G401 (cell line): ENCODE data around the gene ROM1. TPM values are rescaled to one million over a fixed set of nuclear protein-coding genes. Genes with fewer than 3 reads are reported as not detected.
"Not testable (repeated sequence)": the region's sequence is repeated elsewhere in the genome, so short reads cannot be mapped to it uniquely, and the experiment has no call there.

ENCODE experiments used
- DNase-seq: peaks from one replicate; pipeline ENCODE4 v3.0.0-alpha.2; 2015; ENCODE audit warnings: low spot score
- in situ Hi-C: cut with HindIII; loops from 2 replicates; pipeline ENCODE4 v1.10.0; 2016; ENCODE audit warnings: low sequenced_read_pairs, mixed read lengths
- total RNA-seq: library from RNA; depleted of rRNA; stranded (reverse); fragments of >200 nt; shearing (Covaris generic); gene quantifications from 2 replicates; pipeline ENCODE4 v1.2.3, GENCODE V29; 2014; rRNA removed

The ROM1 gene
- 14.2 and 14.9 TPM in 2 replicates for total RNA-seq

- DNase-seq: peak; percentile 80
- in situ Hi-C loops: no loop called here
Measured at GRCh38 chr11:62612366-62613290, at the start of gene ROM1, which contains the start of gene EML3. Gene ROM1, plus strand, starts transcription at chr11:62613257. Its CDS starts 25 bp downstream, at chr11:62613282. Gene EML3, minus strand, starts transcription at chr11:62612775. Its CDS starts 318 bp downstream, at chr11:62612457.

GRCh38 chr11:62565100-62565802, 47.8 kb upstream of the ROM1 start:
- DNase-seq: no peak
- in situ Hi-C loops: loop anchor here (25.0 kb wide), 1 partner anchor 128 kb away; no protein-coding TSS in a partner anchor

- in situ Hi-C loops: loop anchor here (25.0 kb wide), 1 partner anchor 129 kb away; no protein-coding TSS in a partner anchor
Measured at GRCh38 chr11:62566247-62566646, 46.8 kb upstream of the ROM1 start.

GRCh38 chr11:62567018-62567633, 45.9 kb upstream of the ROM1 start:
- in situ Hi-C loops: loop anchor here (25.0 kb wide), 1 partner anchor 130 kb away; no protein-coding TSS in a partner anchor
- DNase-seq: no peak

More at GRCh38 chr11:62566247-62566646, 46.8 kb upstream of the ROM1 start:
- DNase-seq: no peak

- DNase-seq: no peak
- in situ Hi-C loops: loop anchor here (25.0 kb wide), 1 partner anchor 132 kb away; no protein-coding TSS in a partner anchor
Measured at GRCh38 chr11:62569611-62570010, 43.4 kb upstream of the ROM1 start.

GRCh38 chr11:62570903-62571302, 42.2 kb upstream of the ROM1 start:
- not testable (repeated sequence) for DNase-seq
- in situ Hi-C loops: loop anchor here (25.0 kb wide), 1 partner anchor 134 kb away; no protein-coding TSS in a partner anchor

- in situ Hi-C loops: loop anchor here (25.0 kb wide), 1 partner anchor 134 kb away; no protein-coding TSS in a partner anchor
- DNase-seq: not testable (repeated sequence)
Measured at GRCh38 chr11:62571493-62571892, 41.6 kb upstream of the ROM1 start.

- in situ Hi-C loops: loop anchor here (25.0 kb wide), 1 partner anchor 135 kb away; no protein-coding TSS in a partner anchor
- DNase-seq: no peak
Measured at GRCh38 chr11:62572431-62572830, 40.6 kb upstream of the ROM1 start.

GRCh38 chr11:62573006-62573591, 40.0 kb upstream of the ROM1 start:
- in situ Hi-C loops: loop anchor here (25.0 kb wide), 1 partner anchor 136 kb away; no protein-coding TSS in a partner anchor

GRCh38 chr11:62573592-62574362, 39.3 kb upstream of the ROM1 start, which contains the start of gene EEF1G:
Gene EEF1G, minus strand, starts transcription at chr11:62573891. Its CDS starts 49 bp downstream, at chr11:62573842.
- in situ Hi-C loops: loop anchor here (25.0 kb wide), 1 partner anchor 136 kb away; no protein-coding TSS in a partner anchor

More at GRCh38 chr11:62573006-62573591, 40.0 kb upstream of the ROM1 start:
- no peak for DNase-seq

GRCh38 chr11:62574363-62575071, 38.5 kb upstream of the ROM1 start:
- DNase-seq: no peak
- in situ Hi-C loops: loop anchor here (25.0 kb wide), 1 partner anchor 137 kb away; no protein-coding TSS in a partner anchor

More at GRCh38 chr11:62573592-62574362, 39.3 kb upstream of the ROM1 start, which contains the start of gene EEF1G:
- DNase-seq: peak; percentile 100

- in situ Hi-C loops: no loop called here
- peak; percentile 45 for DNase-seq
Measured at GRCh38 chr11:62575156-62575555, 37.9 kb upstream of the ROM1 start.

- in situ Hi-C loops: no loop called here
- no peak for DNase-seq
Measured at GRCh38 chr11:62575837-62576236, 37.2 kb upstream of the ROM1 start.

- DNase-seq: no peak
- in situ Hi-C loops: no loop called here
Measured at GRCh38 chr11:62577046-62577714, 35.9 kb upstream of the ROM1 start.

GRCh38 chr11:62578541-62578940, 34.5 kb upstream of the ROM1 start:
- in situ Hi-C loops: no loop called here
- DNase-seq: no peak

- DNase-seq: no peak
- in situ Hi-C loops: no loop called here
Measured at GRCh38 chr11:62579252-62579651, 33.8 kb upstream of the ROM1 start.
